DOHH2 (cell line): ENCODE results near the gene OXGR1.

ENCODE experiments used
- H3F3A ChIP-seq: fragments of 200-600 bp; sonication (generic), shearing (Covaris generic); 2 replicates; pipeline ENCODE4 v1.6.0; 2016; ENCODE audit warnings: antibody characterized with exemption, mild to moderate bottlenecking; ENCODE audit not compliant: control insufficient read depth, insufficient read depth
- H3K27ac ChIP-seq: fragments of 200-600 bp; sonication (generic); 2 replicates; pipeline ENCODE4 v1.5.1; 2014; ENCODE audit warnings: low read depth, mild to moderate bottlenecking, low read length, moderate library complexity
- H3K27me3 ChIP-seq: fragments of 200-600 bp; sonication (generic); 2 replicates; pipeline ENCODE4 v1.6.1; 2014; ENCODE audit warnings: mild to moderate bottlenecking, low read length, mixed read lengths; ENCODE audit not compliant: control insufficient read depth
- H3K36me3 ChIP-seq: fragments of 200-600 bp; sonication (generic); 2 replicates; pipeline ENCODE4 v1.6.1; 2014; ENCODE audit warnings: mild to moderate bottlenecking, low read length, moderate library complexity, mixed read lengths; ENCODE audit not compliant: control insufficient read depth
- H3K4me1 ChIP-seq: fragments of 200-600 bp; sonication (generic); 2 replicates; pipeline ENCODE4 v1.6.1; 2014; ENCODE audit warnings: mild to moderate bottlenecking, low read length, mixed read lengths; ENCODE audit not compliant: control insufficient read depth
- H3K4me2 ChIP-seq: fragments of 200-600 bp; sonication (generic); 2 replicates; pipeline ENCODE4 v1.6.0; 2014; ENCODE audit warnings: mild to moderate bottlenecking, low read length, moderate library complexity
- H3K4me3 ChIP-seq: fragments of 200-600 bp; sonication (generic); 2 replicates; pipeline ENCODE4 v1.5.1; 2014; ENCODE audit warnings: mild to moderate bottlenecking, low read length, mixed read lengths
- H3K79me2 ChIP-seq: fragments of 200-600 bp; sonication (generic); 2 replicates; pipeline ENCODE4 v1.6.1; 2014; ENCODE audit warnings: mild to moderate bottlenecking, low read length, mixed read lengths; ENCODE audit not compliant: control insufficient read depth
- H3K9me2 ChIP-seq: fragments of 200-600 bp; sonication (generic); replicated peaks from 2 replicates; pipeline ENCODE4 v1.6.1; 2014; ENCODE audit warnings: mild to moderate bottlenecking, low read length, mixed read lengths; ENCODE audit not compliant: control insufficient read depth
- H3K9me3 ChIP-seq: fragments of 200-600 bp; sonication (generic); 2 replicates; pipeline ENCODE4 v1.6.1; 2014; ENCODE audit warnings: antibody characterized with exemption, low read length, mixed read lengths; ENCODE audit not compliant: control insufficient read depth, insufficient read depth
- H4K20me1 ChIP-seq: fragments of 200-600 bp; sonication (generic); 2 replicates; pipeline ENCODE4 v1.6.0; 2014; ENCODE audit warnings: low read depth, mild to moderate bottlenecking, antibody characterized with exemption, low read length, moderate library complexity; ENCODE audit not compliant: control insufficient read depth, insufficient read depth
- CTCF ChIP-seq: fragments of 200-600 bp; sonication (generic); IDR thresholded peaks from one replicate; pipeline ENCODE4 v1.5.1; 2014; ENCODE audit warnings: antibody characterized with exemption, mild to moderate bottlenecking, low read depth, low read length; ENCODE audit not compliant: poor library complexity, severe bottlenecking
- EZH2phosphoT487 ChIP-seq: fragments of 200-600 bp; sonication (generic); IDR thresholded peaks from 2 replicates; pipeline ENCODE4 v1.6.1; 2017; ENCODE audit warnings: borderline replicate concordance, mild to moderate bottlenecking, antibody characterized with exemption, low read length, moderate library complexity, mixed read lengths

The OXGR1 gene

DNA sequence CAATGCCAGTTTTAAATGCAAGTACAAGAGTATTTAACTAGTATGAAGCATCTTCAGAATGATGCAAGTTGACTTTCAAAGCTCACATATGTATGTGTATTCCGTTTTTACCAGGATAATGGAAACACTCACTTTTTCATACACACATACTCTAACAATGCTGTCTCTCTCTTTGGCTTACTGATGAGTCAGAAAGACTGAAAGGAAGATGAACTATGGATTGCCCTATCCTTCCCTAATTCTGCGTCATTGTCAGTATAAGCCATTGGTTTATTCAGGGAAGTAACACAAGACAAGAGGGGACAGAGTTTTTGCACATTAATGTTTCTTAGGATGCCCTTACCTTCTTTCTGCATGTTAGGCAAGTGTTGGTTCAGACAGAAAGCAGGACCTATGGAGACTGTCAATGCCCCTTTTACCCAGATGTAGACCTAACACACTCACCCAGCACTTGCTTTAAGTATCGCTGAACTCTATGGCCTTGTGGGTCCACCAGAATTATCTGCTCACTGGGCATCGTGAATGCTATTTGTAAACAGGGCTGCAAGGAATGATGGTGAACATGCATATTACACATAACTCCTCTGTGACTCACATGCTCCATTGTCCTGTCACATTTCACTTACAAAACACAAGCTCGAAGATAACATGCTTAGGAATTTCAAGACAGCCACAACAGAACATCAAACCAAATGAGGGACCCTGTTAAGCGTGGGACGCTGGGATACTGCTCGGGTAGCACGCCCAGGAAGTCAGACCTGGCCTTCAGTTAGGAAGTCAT is 10.0 kb upstream of the OXGR1 start:
- TF ChIP-seq EZH2phosphoT487 (no peak), CTCF (no peak)
- Histone ChIP-seq H3K27me3 (no peaks in the 10 kb centered on the region), H3K36me3 (no peaks in the 10 kb centered on the region), H3K4me1 (peaks cover 23% of the 10 kb centered on the region), H3K27ac (no peak overlapping the region), H3K4me2 (no peak overlapping the region), H3K9me2 (no peaks in the 10 kb centered on the region), H3K4me3 (no peak overlapping the region), H3K9me3 (no peaks in the 10 kb centered on the region), H3F3A (no peaks in the 10 kb centered on the region), H3K79me2 (no peaks in the 10 kb centered on the region), H4K20me1 (no peaks in the 10 kb centered on the region)

DNA sequence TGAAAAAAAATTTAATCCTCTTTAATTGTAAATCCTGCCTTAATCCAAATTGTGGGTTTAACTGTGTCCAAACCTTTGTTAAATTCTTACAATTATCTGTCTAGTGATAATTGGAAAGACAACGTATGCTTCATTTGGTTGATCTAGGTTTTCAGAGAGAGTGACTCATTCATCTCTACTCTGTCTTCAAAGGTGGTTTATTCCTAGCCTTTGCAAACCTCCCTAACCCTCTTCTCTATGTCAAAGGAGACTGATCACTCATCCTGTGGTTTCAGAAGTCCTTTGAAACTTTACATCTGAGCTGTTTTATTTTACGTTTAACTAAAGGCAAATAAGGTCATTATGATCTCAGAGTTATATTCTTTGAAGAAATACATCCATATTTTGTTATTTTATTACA is 8.8 kb upstream of the OXGR1 start:
- Histone ChIP-seq H4K20me1 (no peaks in the 10 kb centered on the region), H3K27ac (no peak overlapping the region), H3K79me2 (no peaks in the 10 kb centered on the region), H3F3A (no peaks in the 10 kb centered on the region), H3K9me2 (no peaks in the 10 kb centered on the region), H3K9me3 (no peaks in the 10 kb centered on the region), H3K4me1 (peaks cover 23% of the 10 kb centered on the region), H3K4me3 (no peak overlapping the region), H3K4me2 (no peak overlapping the region), H3K36me3 (no peaks in the 10 kb centered on the region), H3K27me3 (no peaks in the 10 kb centered on the region)
- TF ChIP-seq CTCF (no peak), EZH2phosphoT487 (no peak)

GRCh38 chr13:97002581-97002980 is 8.3 kb upstream of the OXGR1 start:
- Histone ChIP-seq H3K4me1 (peaks cover 23% of the 10 kb centered on the region), H3K9me3 (no peaks in the 10 kb centered on the region), H3K27me3 (no peaks in the 10 kb centered on the region), H3K4me2 (no peak overlapping the region), H3K4me3 (no peak overlapping the region), H3K9me2 (no peaks in the 10 kb centered on the region), H3F3A (no peaks in the 10 kb centered on the region), H3K27ac (no peak overlapping the region), H3K79me2 (no peaks in the 10 kb centered on the region), H4K20me1 (no peaks in the 10 kb centered on the region), H3K36me3 (no peaks in the 10 kb centered on the region)
- TF ChIP-seq CTCF (no peak), EZH2phosphoT487 (no peak)
